Measurements from ENCODE around the gene GJA5. TPM values are rescaled to one million over a fixed set of nuclear protein-coding genes. Genes with fewer than 3 reads are reported as not detected.

GJA5 gene
- total RNA-seq, 1 donor from 2014 or later, result 0.27 TPM

DNA sequence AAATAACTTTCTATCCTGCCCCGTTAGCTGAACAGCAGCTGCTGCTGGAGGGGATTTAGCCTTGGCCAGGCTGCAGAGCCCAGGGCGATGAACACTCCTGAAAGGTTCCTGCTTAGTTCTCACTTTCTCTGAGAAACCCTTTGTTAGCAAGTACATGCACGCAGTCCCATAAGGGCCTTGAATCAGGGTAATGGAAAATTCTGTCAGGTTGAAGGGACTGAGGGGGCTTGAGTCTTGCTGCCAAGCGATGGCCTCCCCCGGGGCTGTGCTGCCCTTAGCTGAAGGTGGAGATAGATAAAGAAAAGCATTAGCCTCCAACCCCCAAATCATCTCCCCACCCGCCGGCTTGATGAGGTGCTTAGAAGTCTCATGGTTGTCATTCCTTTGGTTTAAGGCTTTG is 7.9 kb downstream of the GJA5 start:
- no peak for TF ChIP-seq EZH2 (IDR thresholded peaks at IDR 0.05; ENCODE audit: insufficient read depth, low read length)
- TF ChIP-seq, protein P1, sequence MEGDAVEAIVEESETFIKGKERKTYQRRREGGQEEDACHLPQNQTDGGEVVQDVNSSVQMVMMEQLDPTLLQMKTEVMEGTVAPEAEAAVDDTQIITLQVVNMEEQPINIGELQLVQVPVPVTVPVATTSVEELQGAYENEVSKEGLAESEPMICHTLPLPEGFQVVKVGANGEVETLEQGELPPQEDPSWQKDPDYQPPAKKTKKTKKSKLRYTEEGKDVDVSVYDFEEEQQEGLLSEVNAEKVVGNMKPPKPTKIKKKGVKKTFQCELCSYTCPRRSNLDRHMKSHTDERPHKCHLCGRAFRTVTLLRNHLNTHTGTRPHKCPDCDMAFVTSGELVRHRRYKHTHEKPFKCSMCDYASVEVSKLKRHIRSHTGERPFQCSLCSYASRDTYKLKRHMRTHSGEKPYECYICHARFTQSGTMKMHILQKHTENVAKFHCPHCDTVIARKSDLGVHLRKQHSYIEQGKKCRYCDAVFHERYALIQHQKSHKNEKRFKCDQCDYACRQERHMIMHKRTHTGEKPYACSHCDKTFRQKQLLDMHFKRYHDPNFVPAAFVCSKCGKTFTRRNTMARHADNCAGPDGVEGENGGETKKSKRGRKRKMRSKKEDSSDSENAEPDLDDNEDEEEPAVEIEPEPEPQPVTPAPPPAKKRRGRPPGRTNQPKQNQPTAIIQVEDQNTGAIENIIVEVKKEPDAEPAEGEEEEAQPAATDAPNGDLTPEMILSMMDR (IDR thresholded peaks at IDR 0.05; ENCODE audit: insufficient read depth, low read depth, low read length), result no peak
- no peaks in the 10 kb centered on the region for H4K20me1 ChIP-seq (ENCODE audit: insufficient read depth, low read length)
- Mint-ChIP-seq H3K9me3 (ENCODE audit: unreplicated experiment) (peaks cover 2% of the 10 kb centered on the region), H3K36me3 (ENCODE audit: low read depth, unreplicated experiment) (no peaks in the 10 kb centered on the region), H3K27me3 (ENCODE audit: low read depth, unreplicated experiment) (no peaks in the 10 kb centered on the region), H3K4me1 (ENCODE audit: low read depth, unreplicated experiment) (peaks cover 8% of the 10 kb centered on the region), H3K27ac (ENCODE audit: unreplicated experiment) (no peak overlapping the region), H3K4me3 (ENCODE audit: unreplicated experiment) (no peak overlapping the region)
- H2AFZ ChIP-seq (ENCODE audit: low read depth, low read length), result no peak overlapping the region
- H3K4me3 ChIP-seq (ENCODE audit: insufficient read depth, low read depth, low read length), result no peak overlapping the region
- H3K36me3 ChIP-seq (ENCODE audit: insufficient read depth, low read length), result no peaks in the 10 kb centered on the region
- no peaks in the 10 kb centered on the region for H3K79me2 ChIP-seq (ENCODE audit: insufficient read depth, low read length)
- DNase-seq (ENCODE audit: low read depth), result no peak
- H3K9me3 ChIP-seq (ENCODE audit: insufficient read depth, low read depth, low read length), result no peaks in the 10 kb centered on the region
- no peak for FAIRE-seq
- H3K27ac ChIP-seq (ENCODE audit: low read depth, low read length), result no peak overlapping the region
- H3K4me2 ChIP-seq (ENCODE audit: low read length), result no peak overlapping the region
- H3K9ac ChIP-seq (ENCODE audit: low read length), result no peak overlapping the region
- no peaks in the 10 kb centered on the region for H3K4me1 ChIP-seq (ENCODE audit: insufficient read depth, low read length)
- no peaks in the 10 kb centered on the region for H3K27me3 ChIP-seq (ENCODE audit: insufficient read depth, low read length)

DNA sequence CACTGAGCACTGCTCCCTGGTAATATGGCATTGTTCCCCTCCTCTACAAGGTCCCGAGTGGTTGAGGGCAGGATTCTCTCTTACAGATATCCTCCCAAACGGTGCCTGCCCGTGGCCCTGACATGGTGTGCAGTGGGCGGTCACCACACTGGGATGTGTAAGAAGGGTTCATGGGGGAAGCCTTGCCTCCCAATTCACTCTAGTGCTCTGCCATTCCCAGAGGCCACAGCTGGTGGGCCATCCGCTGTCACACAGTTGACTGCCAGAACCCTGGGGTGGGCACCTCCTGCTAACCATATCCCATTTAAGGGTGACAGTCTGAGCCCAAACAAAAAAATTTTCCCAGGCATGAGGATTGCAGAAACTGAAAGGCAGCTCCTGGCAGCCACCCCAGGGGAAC is 9.1 kb downstream of the GJA5 start:
- Mint-ChIP-seq H3K27me3 (ENCODE audit: low read depth, unreplicated experiment) (no peaks in the 10 kb centered on the region), H3K9me3 (ENCODE audit: unreplicated experiment) (peaks cover 2% of the 10 kb centered on the region), H3K36me3 (ENCODE audit: low read depth, unreplicated experiment) (no peaks in the 10 kb centered on the region), H3K27ac (ENCODE audit: unreplicated experiment) (no peak overlapping the region), H3K4me3 (ENCODE audit: unreplicated experiment) (no peak overlapping the region), H3K4me1 (ENCODE audit: low read depth, unreplicated experiment) (peaks cover 8% of the 10 kb centered on the region)
- no peaks in the 10 kb centered on the region for H3K79me2 ChIP-seq (ENCODE audit: insufficient read depth, low read length)
- H4K20me1 ChIP-seq (ENCODE audit: insufficient read depth, low read length), result no peaks in the 10 kb centered on the region
- DNase-seq (ENCODE audit: low read depth) (no peak), FAIRE-seq (no peak)
- H3K27me3 ChIP-seq (ENCODE audit: insufficient read depth, low read length), result no peaks in the 10 kb centered on the region
- no peaks in the 10 kb centered on the region for H3K4me1 ChIP-seq (ENCODE audit: insufficient read depth, low read length)
- TF ChIP-seq EZH2 (IDR thresholded peaks at IDR 0.05; ENCODE audit: insufficient read depth, low read length), result no peak
- TF ChIP-seq, protein P1 (IDR thresholded peaks at IDR 0.05; ENCODE audit: insufficient read depth, low read depth, low read length), result no peak
- H2AFZ ChIP-seq (ENCODE audit: low read depth, low read length), result no peak overlapping the region
- no peaks in the 10 kb centered on the region for H3K36me3 ChIP-seq (ENCODE audit: insufficient read depth, low read length)
- H3K27ac ChIP-seq (ENCODE audit: low read depth, low read length), result no peak overlapping the region
- H3K9ac ChIP-seq (ENCODE audit: low read length), result no peak overlapping the region
- H3K9me3 ChIP-seq (ENCODE audit: insufficient read depth, low read depth, low read length), result no peaks in the 10 kb centered on the region
- H3K4me3 ChIP-seq (ENCODE audit: insufficient read depth, low read depth, low read length), result no peak overlapping the region
- H3K4me2 ChIP-seq (ENCODE audit: low read length), result no peak overlapping the region

DNA sequence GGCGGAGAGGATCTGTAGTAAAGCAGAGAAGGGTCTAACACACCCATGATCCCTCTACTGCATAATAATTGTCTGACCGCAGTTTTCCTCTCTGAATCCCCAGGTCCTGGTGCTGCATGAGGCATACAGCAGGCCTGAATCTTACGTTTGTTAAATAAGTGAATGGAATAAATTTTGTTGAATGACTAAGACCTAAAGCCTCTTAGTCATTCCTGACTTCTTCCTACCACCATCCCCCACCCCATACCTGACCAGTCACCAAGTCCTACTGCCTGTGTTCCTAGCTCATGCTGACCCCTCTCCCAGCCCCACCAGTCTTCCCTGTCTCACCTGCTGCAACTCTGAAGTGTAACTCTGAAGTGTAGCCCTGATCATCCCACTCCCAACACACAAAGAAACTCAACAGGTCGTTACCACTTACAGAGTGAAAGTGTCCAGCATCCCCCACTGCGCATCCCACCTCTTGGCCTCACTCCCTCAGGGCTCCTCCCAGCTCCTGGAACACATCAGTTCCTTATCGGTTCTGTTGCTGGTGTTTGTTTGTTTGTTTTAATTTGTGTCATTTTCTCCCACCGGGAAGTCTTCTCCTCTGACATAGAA is 9.7 kb downstream of the GJA5 start:
- Mint-ChIP-seq H3K27ac (ENCODE audit: unreplicated experiment) (no peak overlapping the region), H3K4me1 (ENCODE audit: low read depth, unreplicated experiment) (peaks cover 8% of the 10 kb centered on the region), H3K4me3 (ENCODE audit: unreplicated experiment) (no peak overlapping the region), H3K27me3 (ENCODE audit: low read depth, unreplicated experiment) (no peaks in the 10 kb centered on the region), H3K9me3 (ENCODE audit: unreplicated experiment) (no peaks in the 10 kb centered on the region), H3K36me3 (ENCODE audit: low read depth, unreplicated experiment) (no peaks in the 10 kb centered on the region)
- no peaks in the 10 kb centered on the region for H3K36me3 ChIP-seq (ENCODE audit: insufficient read depth, low read length)
- no peak overlapping the region for H3K27ac ChIP-seq (ENCODE audit: low read depth, low read length)
- DNase-seq (ENCODE audit: low read depth), result no peak
- no peak overlapping the region for H3K9ac ChIP-seq (ENCODE audit: low read length)
- no peak overlapping the region for H2AFZ ChIP-seq (ENCODE audit: low read depth, low read length)
- H3K27me3 ChIP-seq (ENCODE audit: insufficient read depth, low read length), result no peaks in the 10 kb centered on the region
- H3K79me2 ChIP-seq (ENCODE audit: insufficient read depth, low read length), result no peaks in the 10 kb centered on the region
- H3K4me2 ChIP-seq (ENCODE audit: low read length), result no peak overlapping the region
- H3K4me1 ChIP-seq (ENCODE audit: insufficient read depth, low read length), result no peaks in the 10 kb centered on the region
- no peaks in the 10 kb centered on the region for H4K20me1 ChIP-seq (ENCODE audit: insufficient read depth, low read length)
- no peak overlapping the region for H3K4me3 ChIP-seq (ENCODE audit: insufficient read depth, low read depth, low read length)
- TF ChIP-seq, protein P1 (IDR thresholded peaks at IDR 0.05; ENCODE audit: insufficient read depth, low read depth, low read length), result no peak
- no peak for TF ChIP-seq EZH2 (IDR thresholded peaks at IDR 0.05; ENCODE audit: insufficient read depth, low read length)
- no peak for FAIRE-seq
- no peaks in the 10 kb centered on the region for H3K9me3 ChIP-seq (ENCODE audit: insufficient read depth, low read depth, low read length)

Data from astrocyte (in vitro differentiated cells and primary cell).